BJ (cell line): ENCODE measurements around the gene ANKRD65. TPM values are rescaled to one million over a fixed set of nuclear protein-coding genes. Genes with fewer than 3 reads are reported as not detected.

Experiments
- CTCF ChIA-PET: fragments of 350-600 bp; formaldehyde crosslinking; extraction: SDS; loops from one replicate; lab custom pipeline; 2021; ENCODE audit warnings: antibody characterized with exemption, inconsistent platforms; lab: Yijun Ruan, JAX
- POLR2A ChIA-PET: fragments of 300-600 bp; sonication (Branson Sonifier 250); formaldehyde crosslinking; extraction: SDS; loops from one replicate; lab custom pipeline; 2021; ENCODE audit warnings: antibody characterized with exemption; lab: Charles Lee
- DNase-seq: peaks from one replicate; pipeline ENCODE4 v3.0.0-alpha.2; 2011; ENCODE audit warnings: low read depth
- H3K27me3 ChIP-seq: 2 replicates; pipeline ENCODE4 v1.6.0; 2011; ENCODE audit warnings: low read length; ENCODE audit not compliant: control insufficient read depth, insufficient read depth
- H3K36me3 ChIP-seq: 2 replicates; pipeline ENCODE4 v1.5.1; 2011; ENCODE audit warnings: low read length; ENCODE audit not compliant: control insufficient read depth, insufficient read depth
- H3K4me3 ChIP-seq: 2 replicates; pipeline ENCODE4 v1.5.1; 2011; ENCODE audit warnings: low read depth, mild to moderate bottlenecking, control low read depth, low read length
- polyA plus RNA-seq: library from polyadenylated mRNA; depleted of rRNA; stranded (reverse); fragments of >200 nt; gene quantifications from 2 replicates; pipeline ENCODE4 v1.2.3, GENCODE V29; 2011
- TF ChIP-seq, protein P1 (sequence below): IDR thresholded peaks from 2 replicates; pipeline ENCODE4 v1.5.1; 2011; ENCODE audit warnings: low read depth, mild to moderate bottlenecking, control low read depth, inconsistent platforms, low read length, moderate library complexity; ENCODE audit not compliant: insufficient read depth

Gene ANKRD65
- polyA plus RNA-seq, 1 experiment: 0.43 TPM

DNA sequence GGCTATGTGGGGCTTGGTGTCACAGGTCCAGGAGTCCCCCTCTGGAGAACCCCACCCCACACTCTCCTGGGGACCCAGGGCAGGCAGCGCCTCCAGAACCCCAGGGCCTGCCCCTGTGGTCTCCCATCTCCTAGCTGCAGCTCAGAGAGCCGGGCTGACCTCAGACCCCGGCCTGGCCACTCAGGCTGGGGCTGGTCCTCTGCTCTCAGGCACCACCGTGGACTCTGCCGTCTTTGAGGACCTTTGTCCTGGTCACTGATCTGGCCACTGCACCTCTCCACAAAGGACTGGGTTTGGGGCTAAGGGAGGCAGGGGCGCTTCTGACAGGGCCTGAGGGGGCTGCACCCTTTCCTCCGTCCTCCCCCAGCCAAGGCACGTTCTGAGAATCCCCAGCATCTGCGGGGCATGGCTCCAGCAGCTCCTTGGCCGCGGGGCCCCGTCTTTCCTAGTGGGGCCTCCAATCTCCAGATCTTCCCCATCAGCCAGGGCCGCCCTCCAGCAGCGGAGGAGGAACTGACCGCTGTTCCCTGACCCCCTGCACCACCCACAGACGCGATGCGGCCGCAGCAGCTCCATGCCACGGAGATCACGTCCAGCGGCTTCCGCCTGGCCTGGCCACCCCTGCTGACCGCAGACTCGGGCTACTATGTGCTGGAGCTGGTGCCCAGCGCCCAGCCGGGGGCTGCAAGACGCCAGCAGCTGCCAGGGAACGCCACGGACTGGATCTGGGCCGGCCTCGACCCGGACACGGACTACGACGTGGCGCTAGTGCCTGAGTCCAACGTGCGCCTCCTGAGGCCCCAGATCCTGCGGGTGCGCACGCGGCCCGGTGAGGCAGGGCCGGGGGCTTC is 17.7 kb upstream of the ANKRD65 start:
- no peak for DNase-seq
- CTCF ChIA-PET: interaction anchor here (1.5 kb wide), 1 partner anchor 14 kb away, joined by 3 read pairs; no protein-coding TSS in a partner anchor

GRCh38 chr1:1437904-1438376 is 16.9 kb upstream of the ANKRD65 start:
- H3K27me3 ChIP-seq: peaks cover 4% of the 10 kb centered on the region; the same call in 1 of the 2 replicates
- H3K4me3 ChIP-seq: no peak overlapping the region
- TF ChIP-seq, protein P1, sequence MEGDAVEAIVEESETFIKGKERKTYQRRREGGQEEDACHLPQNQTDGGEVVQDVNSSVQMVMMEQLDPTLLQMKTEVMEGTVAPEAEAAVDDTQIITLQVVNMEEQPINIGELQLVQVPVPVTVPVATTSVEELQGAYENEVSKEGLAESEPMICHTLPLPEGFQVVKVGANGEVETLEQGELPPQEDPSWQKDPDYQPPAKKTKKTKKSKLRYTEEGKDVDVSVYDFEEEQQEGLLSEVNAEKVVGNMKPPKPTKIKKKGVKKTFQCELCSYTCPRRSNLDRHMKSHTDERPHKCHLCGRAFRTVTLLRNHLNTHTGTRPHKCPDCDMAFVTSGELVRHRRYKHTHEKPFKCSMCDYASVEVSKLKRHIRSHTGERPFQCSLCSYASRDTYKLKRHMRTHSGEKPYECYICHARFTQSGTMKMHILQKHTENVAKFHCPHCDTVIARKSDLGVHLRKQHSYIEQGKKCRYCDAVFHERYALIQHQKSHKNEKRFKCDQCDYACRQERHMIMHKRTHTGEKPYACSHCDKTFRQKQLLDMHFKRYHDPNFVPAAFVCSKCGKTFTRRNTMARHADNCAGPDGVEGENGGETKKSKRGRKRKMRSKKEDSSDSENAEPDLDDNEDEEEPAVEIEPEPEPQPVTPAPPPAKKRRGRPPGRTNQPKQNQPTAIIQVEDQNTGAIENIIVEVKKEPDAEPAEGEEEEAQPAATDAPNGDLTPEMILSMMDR: no peak
- CTCF ChIA-PET: interaction anchor here (1.5 kb wide), 2 partner anchors 14 to 25 kb away, joined by 3 read pairs; no protein-coding TSS in a partner anchor
- no peak for DNase-seq
- H3K36me3 ChIP-seq: no peaks in the 10 kb centered on the region
- POLR2A ChIA-PET: no interaction called here

More for the DNA sequence above, 17.7 kb upstream of the ANKRD65 start:
- POLR2A ChIA-PET: no interaction called here
- Histone ChIP-seq H3K36me3 (no peaks in the 10 kb centered on the region), H3K27me3 (peaks cover 4% of the 10 kb centered on the region; the same call in 1 of the 2 replicates), H3K4me3 (no peak overlapping the region)
- TF ChIP-seq, protein P1: no peak

- Histone ChIP-seq H3K36me3 (no peaks in the 10 kb centered on the region), H3K4me3 (no peak overlapping the region), H3K27me3 (peaks cover 4% of the 10 kb centered on the region; the same call in 1 of the 2 replicates)
- ChIA-PET CTCF (interaction anchor here (1.5 kb wide), 2 partner anchors 13 to 25 kb away, joined by 3 read pairs; no protein-coding TSS in a partner anchor), POLR2A (no interaction called here)
- no peak for DNase-seq
- TF ChIP-seq, protein P1: no peak
These were observed 16.2 kb upstream of the ANKRD65 start for GRCh38 chr1:1437033-1437903.

GRCh38 chr1:1436630-1437032 is 15.6 kb upstream of the ANKRD65 start:
- TF ChIP-seq, protein P1: no peak
- DNase-seq: no peak
- POLR2A ChIA-PET: no interaction called here
- no peak overlapping the region for H3K4me3 ChIP-seq
- CTCF ChIA-PET: interaction anchor here (1.5 kb wide), 1 partner anchor 26 kb away, joined by 3 read pairs; no protein-coding TSS in a partner anchor
- H3K36me3 ChIP-seq: no peaks in the 10 kb centered on the region
- H3K27me3 ChIP-seq: peaks cover 4% of the 10 kb centered on the region; the same call in 1 of the 2 replicates
